CD4-positive, alpha-beta T cell (primary cell): ENCODE data around the gene MAMLD1. TPM values are rescaled to one million over a fixed set of nuclear protein-coding genes. Genes with fewer than 3 reads are reported as not detected.

Experiments
- ATAC-seq: fragments of 200-7000 bp; cut with Tn5 transposase; one replicate; pipeline ENCODE4 v1.10.0; 2022; ENCODE audit warnings: mild to moderate bottlenecking; ENCODE audit not compliant: poor library complexity
- CTCF ChIA-PET: fragments of 350-600 bp; sonication (Branson Sonifier 250); formaldehyde crosslinking; loops from one replicate; lab custom pipeline; 2021; ENCODE audit warnings: antibody characterized with exemption, inconsistent platforms; lab: Charles Lee
- POLR2A ChIA-PET: fragments of 350-600 bp; sonication (Branson Sonifier 250); formaldehyde crosslinking; loops from one replicate; lab custom pipeline; 2021; ENCODE audit warnings: antibody characterized with exemption, inconsistent platforms; lab: Charles Lee
- DNase-seq, 14 experiments: peaks; one replicate each; pipeline ENCODE4 v3.0.0-alpha.2; 2013 to 2020; ENCODE audit warnings: mixed read lengths in 2 of 14
- H3K27ac ChIP-seq, 2 donors: one replicate each; pipeline versions ENCODE4 v1.5.1 to v1.7.0; 2013; ENCODE audit warnings: low read length in 2 of 2, low read depth in 1 of 2, mild to moderate bottlenecking in 1 of 2
- H3K27me3 ChIP-seq, 2 experiments: 1 replicate in 1 of 2; 2 replicates in 1 of 2; pipeline versions ENCODE4 v1.6.1 to v1.7.0; 2013; ENCODE audit warnings: low read length in 2 of 2, control low read depth in 1 of 2, mild to moderate bottlenecking in 1 of 2, moderate library complexity in 1 of 2; ENCODE audit not compliant: insufficient read depth in 2 of 2, control insufficient read depth in 1 of 2
- H3K36me3 ChIP-seq: one replicate; pipeline ENCODE4 v1.6.1; 2013; ENCODE audit warnings: low read length, control low read depth; ENCODE audit not compliant: insufficient read depth
- H3K4me1 ChIP-seq: one replicate; pipeline ENCODE4 v1.6.1; 2013; ENCODE audit warnings: low read length, control low read depth; ENCODE audit not compliant: insufficient read depth
- H3K4me3 ChIP-seq: one replicate; pipeline ENCODE4 v1.5.1; 2013; ENCODE audit warnings: mild to moderate bottlenecking, low read length, moderate library complexity
- H3K9me3 ChIP-seq, 2 experiments: 1 replicate in 1 of 2; 2 replicates in 1 of 2; pipeline versions ENCODE4 v1.6.1 to v1.7.0; 2013; ENCODE audit warnings: low read length in 2 of 2, mild to moderate bottlenecking in 2 of 2, control low read depth in 1 of 2, moderate library complexity in 1 of 2; ENCODE audit not compliant: control insufficient read depth in 1 of 2, insufficient read depth in 1 of 2
- H3K27ac Mint-ChIP-seq: one replicate; pipeline ENCODE4 v1.8.0; 2020; ENCODE audit warnings: mixed read lengths
- H3K27me3 Mint-ChIP-seq: one replicate; pipeline ENCODE4 v1.8.0; 2021; ENCODE audit warnings: mixed read lengths
- H3K36me3 Mint-ChIP-seq: one replicate; pipeline ENCODE4 v1.8.0; 2021; ENCODE audit warnings: low read depth, mixed read lengths
- H3K4me1 Mint-ChIP-seq: one replicate; pipeline ENCODE4 v1.8.0; 2021; ENCODE audit warnings: low read depth, mixed read lengths
- H3K4me3 Mint-ChIP-seq: one replicate; pipeline ENCODE4 v1.8.0; 2020; ENCODE audit warnings: mild to moderate bottlenecking, mixed read lengths
- H3K9me3 Mint-ChIP-seq: one replicate; pipeline ENCODE4 v1.8.0; 2020; ENCODE audit warnings: mixed read lengths
- intact Hi-C, 2 experiments: fragments of 100-400 bp; cut with DNase I in 1 of 2; cut with micrococcal nuclease in 1 of 2; formaldehyde crosslinking; loops; one replicate each; pipeline versions ENCODE4 v1.15.1 to v1.9.0; 2023 to 2025; cut with DNase I, micrococcal nuclease
- total RNA-seq, 174 experiments: library from RNA in 2 of 174; stranded (reverse) in 2 of 174; gene quantifications; one replicate each; pipeline ENCODE4 v1.2.3 and lab custom pipeline; 2021 to 2026
- TF ChIP-seq, protein P1 (sequence below): fragments of 200-600 bp; IDR thresholded peaks from one replicate; pipeline ENCODE4 v1.8.0; 2022; ENCODE audit warnings: antibody characterized with exemption, mild to moderate bottlenecking

MAMLD1 gene
- total RNA-seq, 2 experiments from 2014 or later, result 0.45 to 0.96 TPM

DNA sequence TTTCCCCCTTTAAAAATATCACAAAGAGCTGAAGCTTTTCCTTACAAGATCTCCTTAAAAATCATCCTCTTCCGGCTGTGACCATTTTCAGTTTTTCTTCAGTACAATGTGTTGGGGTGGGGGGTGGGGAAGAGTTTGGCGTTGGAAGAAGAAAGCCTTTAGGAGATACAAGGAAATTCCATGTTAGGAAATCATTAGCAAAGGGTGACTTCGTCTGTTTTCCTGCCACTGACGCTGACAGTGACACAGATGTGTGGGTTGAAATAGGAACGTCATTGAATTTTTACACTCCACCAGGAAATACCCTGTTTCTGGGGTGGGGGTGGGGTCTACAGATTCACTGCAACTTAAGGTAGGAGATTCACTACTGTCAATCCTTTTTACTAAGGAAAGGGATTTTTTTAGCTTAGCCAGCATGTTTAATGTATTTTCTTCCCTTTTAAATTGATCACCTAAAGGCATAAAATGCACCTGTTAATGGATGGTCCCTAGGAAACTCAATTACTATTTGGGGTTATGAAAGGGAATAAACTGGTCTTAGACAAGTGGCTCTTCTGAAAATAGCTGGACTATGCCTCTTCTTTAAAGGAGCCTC lies 3.9 kb downstream of the MAMLD1 start:
- intact Hi-C loops, result loop anchor here (10.0 kb wide), 2 partner anchors 118 to 208 kb away; no protein-coding TSS in a partner anchor
- H3K36me3 Mint-ChIP-seq, result no peaks in the 10 kb centered on the region
- no peaks in the 10 kb centered on the region for H3K9me3 ChIP-seq
- H3K27ac Mint-ChIP-seq, result peak overlapping the region; percentile 58
- H3K27me3 ChIP-seq, result peaks cover 4% of the 10 kb centered on the region in 2 experiments
- H3K4me3 ChIP-seq, result no peak overlapping the region
- peak overlapping the region; percentile 91 for H3K4me3 Mint-ChIP-seq
- peaks cover 5% of the 10 kb centered on the region for H3K27me3 Mint-ChIP-seq
- ChIA-PET CTCF (no interaction called here), POLR2A (no interaction called here)
- TF ChIP-seq, protein P1, sequence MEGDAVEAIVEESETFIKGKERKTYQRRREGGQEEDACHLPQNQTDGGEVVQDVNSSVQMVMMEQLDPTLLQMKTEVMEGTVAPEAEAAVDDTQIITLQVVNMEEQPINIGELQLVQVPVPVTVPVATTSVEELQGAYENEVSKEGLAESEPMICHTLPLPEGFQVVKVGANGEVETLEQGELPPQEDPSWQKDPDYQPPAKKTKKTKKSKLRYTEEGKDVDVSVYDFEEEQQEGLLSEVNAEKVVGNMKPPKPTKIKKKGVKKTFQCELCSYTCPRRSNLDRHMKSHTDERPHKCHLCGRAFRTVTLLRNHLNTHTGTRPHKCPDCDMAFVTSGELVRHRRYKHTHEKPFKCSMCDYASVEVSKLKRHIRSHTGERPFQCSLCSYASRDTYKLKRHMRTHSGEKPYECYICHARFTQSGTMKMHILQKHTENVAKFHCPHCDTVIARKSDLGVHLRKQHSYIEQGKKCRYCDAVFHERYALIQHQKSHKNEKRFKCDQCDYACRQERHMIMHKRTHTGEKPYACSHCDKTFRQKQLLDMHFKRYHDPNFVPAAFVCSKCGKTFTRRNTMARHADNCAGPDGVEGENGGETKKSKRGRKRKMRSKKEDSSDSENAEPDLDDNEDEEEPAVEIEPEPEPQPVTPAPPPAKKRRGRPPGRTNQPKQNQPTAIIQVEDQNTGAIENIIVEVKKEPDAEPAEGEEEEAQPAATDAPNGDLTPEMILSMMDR, result no peak
- H3K4me1 ChIP-seq, result peaks cover 29% of the 10 kb centered on the region
- no peaks in the 10 kb centered on the region for H3K36me3 ChIP-seq
- ATAC-seq (no peak), DNase-seq (peak in 2 of 14 experiments; percentile 60 to 65)
- no peaks in the 10 kb centered on the region for H3K9me3 Mint-ChIP-seq
- H3K27ac ChIP-seq, result no peak overlapping the region
- peaks cover 17% of the 10 kb centered on the region for H3K4me1 Mint-ChIP-seq

DNA sequence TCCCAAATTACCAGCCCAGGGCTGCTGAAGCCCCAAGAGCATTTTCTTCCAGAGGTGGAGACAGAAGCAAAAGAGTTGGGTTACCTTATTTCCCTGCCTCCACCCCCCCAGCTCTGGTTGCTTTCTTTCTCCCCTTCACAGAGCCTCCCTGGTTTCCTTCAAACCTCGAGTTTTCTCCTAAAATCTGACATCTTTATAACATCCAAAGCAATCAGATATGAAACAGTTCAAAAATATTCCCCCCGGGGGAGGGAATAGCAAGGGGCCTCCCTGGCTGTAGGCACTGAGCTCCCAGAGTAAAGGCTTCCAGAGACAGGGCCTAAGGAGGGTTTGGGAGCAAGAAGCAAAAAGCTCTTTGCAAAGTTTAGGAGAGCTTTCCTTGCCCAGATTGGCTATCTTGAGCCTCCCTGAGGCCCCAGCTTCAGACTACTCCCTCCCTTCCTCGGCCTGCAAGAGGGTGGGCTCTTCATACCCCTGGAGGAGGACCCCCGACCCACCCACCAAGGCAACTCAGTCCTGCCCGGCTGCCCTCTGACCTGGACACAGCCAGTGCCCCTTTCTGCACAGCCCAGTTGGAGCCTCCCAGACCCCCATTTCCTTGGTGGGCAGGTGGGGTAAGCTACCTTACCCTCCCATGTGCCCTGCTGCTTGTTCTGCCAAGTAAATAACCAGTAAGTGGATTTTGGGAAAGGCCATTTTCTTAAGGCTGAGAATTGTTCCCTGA lies 7.6 kb downstream of the MAMLD1 start:
- Histone ChIP-seq H3K27me3 (no peaks in the 10 kb centered on the region), H3K9me3 (no peaks in the 10 kb centered on the region), H3K4me1 (peaks cover 9% of the 10 kb centered on the region), H3K36me3 (no peaks in the 10 kb centered on the region), H3K27ac (no peak overlapping the region), H3K4me3 (no peak overlapping the region)
- no peaks in the 10 kb centered on the region for H3K27me3 Mint-ChIP-seq
- no peak overlapping the region for H3K4me3 Mint-ChIP-seq
- CTCF ChIA-PET, result no interaction called here
- H3K4me1 Mint-ChIP-seq, result peaks cover 14% of the 10 kb centered on the region
- H3K36me3 Mint-ChIP-seq, result no peaks in the 10 kb centered on the region
- ATAC-seq (no peak), DNase-seq (no peak)
- no peaks in the 10 kb centered on the region for H3K9me3 Mint-ChIP-seq
- POLR2A ChIA-PET, result no interaction called here
- TF ChIP-seq, protein P1, result no peak
- H3K27ac Mint-ChIP-seq, result no peak overlapping the region
- intact Hi-C loops, result loop anchor here in 1 of 2 experiments (5.0 to 10.0 kb wide), 2 partner anchors 112 to 524 kb away; partner anchors contain the start of gene CD99L2

DNA sequence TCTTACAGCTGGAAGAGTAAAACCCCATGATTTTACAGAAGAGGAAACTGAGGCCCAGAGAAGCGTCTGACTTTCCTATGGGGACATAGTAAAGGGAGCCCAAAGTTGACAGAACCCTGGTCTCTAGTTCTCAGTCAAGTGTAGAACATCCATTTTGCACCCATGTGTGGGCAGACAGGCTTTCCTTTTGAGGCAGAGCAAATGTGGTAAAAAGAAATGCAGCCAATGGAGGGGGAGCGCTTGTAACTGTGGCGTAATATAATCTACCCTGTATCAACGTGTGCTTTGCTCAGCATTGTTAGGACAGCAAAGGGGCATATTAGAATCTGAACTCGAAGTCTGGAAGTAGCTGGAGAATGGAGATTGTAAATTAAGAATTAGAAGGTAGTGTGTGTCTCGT lies 8.8 kb downstream of the MAMLD1 start:
- H3K4me1 ChIP-seq, result no peaks in the 10 kb centered on the region
- no peaks in the 10 kb centered on the region for H3K9me3 Mint-ChIP-seq
- POLR2A ChIA-PET, result no interaction called here
- H3K4me3 ChIP-seq, result no peak overlapping the region
- H3K9me3 ChIP-seq, result no peaks in the 10 kb centered on the region
- H3K36me3 ChIP-seq, result no peaks in the 10 kb centered on the region
- DNase-seq, result no peak
- H3K4me3 Mint-ChIP-seq, result no peak overlapping the region
- H3K27ac Mint-ChIP-seq, result no peak overlapping the region
- intact Hi-C loops, result loop anchor here in 1 of 2 experiments (5.0 to 10.0 kb wide), 2 partner anchors 110 to 523 kb away; partner anchors contain the start of gene CD99L2
- TF ChIP-seq, protein P1, result no peak
- no peaks in the 10 kb centered on the region for H3K36me3 Mint-ChIP-seq
- H3K27me3 Mint-ChIP-seq, result no peaks in the 10 kb centered on the region
- H3K27me3 ChIP-seq, result no peaks in the 10 kb centered on the region
- peaks cover 2% of the 10 kb centered on the region for H3K4me1 Mint-ChIP-seq
- H3K27ac ChIP-seq, result no peak overlapping the region
- ATAC-seq, result no peak
- CTCF ChIA-PET, result no interaction called here
